PC-3 (cell line): ENCODE measurements around the gene OR10G3. TPM values are rescaled to one million over a fixed set of nuclear protein-coding genes. Genes with fewer than 3 reads are reported as not detected.

Source experiments
- ATAC-seq: fragments of 200-7000 bp; cut with Tn5 transposase; 2 replicates; pipeline ENCODE4 v1.9.1; 2020; ENCODE audit warnings: mild to moderate bottlenecking, moderate library complexity
- BruUV-seq: library from RNA; stranded (reverse); fragments of 400-500 nt; replicated peaks from 2 replicates; lab custom pipeline; 2021; lab: Mats Ljungman, UMichigan
- CTCF ChIA-PET: fragments of 300-600 bp; sonication (Branson Sonifier 250); formaldehyde crosslinking; loops from one replicate; lab custom pipeline; 2022; ENCODE audit warnings: antibody characterized with exemption; lab: Charles Lee
- POLR2A ChIA-PET: fragments of 300-600 bp; sonication (Branson Sonifier 250); formaldehyde crosslinking; loops from one replicate; lab custom pipeline; 2022; ENCODE audit warnings: antibody characterized with exemption; ENCODE audit not compliant: unreplicated experiment; lab: Charles Lee
- DNase-seq: peaks from one replicate; pipeline ENCODE4 v3.0.0-alpha.2; 2015
- H2AFZ ChIP-seq: fragments of 300-600 bp; sonication (generic); 2 replicates; pipeline ENCODE4 v1.6.0; 2016; ENCODE audit warnings: antibody characterized with exemption, low read length
- H3F3A ChIP-seq: fragments of 300-600 bp; sonication (generic); one replicate; pipeline ENCODE4 v1.6.0; 2017; ENCODE audit warnings: antibody characterized with exemption, low read length, control low read depth, mild to moderate bottlenecking; ENCODE audit not compliant: unreplicated experiment
- H3K27ac ChIP-seq: fragments of 300-600 bp; sonication (generic); 2 replicates; pipeline ENCODE4 v1.5.1; 2016; ENCODE audit warnings: mild to moderate bottlenecking, low read length
- H3K27me3 ChIP-seq: fragments of 300-600 bp; sonication (generic); 2 replicates; pipeline ENCODE4 v1.6.1; 2016; ENCODE audit warnings: low read length, mixed read lengths
- H3K36me3 ChIP-seq: fragments of 300-600 bp; sonication (generic); 2 replicates; pipeline ENCODE4 v1.6.1; 2016; ENCODE audit warnings: low read depth, mixed run types, low read length, mixed read lengths
- H3K4me1 ChIP-seq: fragments of 300-600 bp; sonication (generic); 2 replicates; pipeline ENCODE4 v1.5.1; 2016; ENCODE audit warnings: low read length; ENCODE audit not compliant: insufficient read depth
- H3K4me2 ChIP-seq: fragments of 300-600 bp; sonication (generic); 2 replicates; pipeline ENCODE4 v1.6.0; 2016; ENCODE audit warnings: low read length
- H3K4me3 ChIP-seq: fragments of 300-600 bp; sonication (generic); 2 replicates; pipeline ENCODE4 v1.5.1; 2016; ENCODE audit warnings: mild to moderate bottlenecking, low read length, mixed read lengths
- H3K79me2 ChIP-seq: fragments of 300-600 bp; sonication (generic); 2 replicates; pipeline ENCODE4 v1.6.1; 2017; ENCODE audit warnings: low read length, mixed read lengths
- H3K9ac ChIP-seq: fragments of 300-600 bp; sonication (generic); 2 replicates; pipeline ENCODE4 v1.6.0; 2016; ENCODE audit warnings: mild to moderate bottlenecking, low read length
- H3K9me2 ChIP-seq: fragments of 300-600 bp; sonication (generic); replicated peaks from 2 replicates; pipeline ENCODE4 v1.6.1; 2016; ENCODE audit warnings: mixed run types, low read length, mixed read lengths
- H3K9me3 ChIP-seq: fragments of 300-600 bp; sonication (generic); 2 replicates; pipeline ENCODE4 v1.6.1; 2016; ENCODE audit warnings: low read length, mixed read lengths
- H4K20me1 ChIP-seq: fragments of 300-600 bp; sonication (generic); 2 replicates; pipeline ENCODE4 v1.6.1; 2016; ENCODE audit warnings: low read length, mixed read lengths
- EZH2 ChIP-seq: fragments of 300-600 bp; sonication (generic); IDR thresholded peaks from one replicate; pipeline ENCODE4 v1.6.1; 2017; ENCODE audit warnings: antibody characterized with exemption, mild to moderate bottlenecking, low read length; ENCODE audit not compliant: unreplicated experiment
- EZH2phosphoT487 ChIP-seq: fragments of 300-600 bp; sonication (generic); IDR thresholded peaks from 2 replicates; pipeline ENCODE4 v1.6.1; 2018; ENCODE audit warnings: mild to moderate bottlenecking, antibody characterized with exemption, low read length, borderline replicate concordance
- intact Hi-C: fragments of 100-400 bp; cut with micrococcal nuclease; formaldehyde crosslinking; loops from 2 replicates; pipeline ENCODE4 v1.9.0; 2023
- total RNA-seq: library from RNA; depleted of rRNA; stranded (reverse); fragments of >200 nt; gene quantifications from 2 replicates; pipeline ENCODE4 v1.2.3, GENCODE V29; 2014
- TF ChIP-seq, protein P1 (sequence below): fragments of 300-600 bp; sonication (generic); conservative IDR thresholded peaks from 2 replicates; pipeline ENCODE4 v1.5.1; 2017; ENCODE audit warnings: antibody characterized with exemption, low read depth, mild to moderate bottlenecking, low read length

The OR10G3 gene
- total RNA-seq, 1 experiment from 2014 or later: not detected

DNA sequence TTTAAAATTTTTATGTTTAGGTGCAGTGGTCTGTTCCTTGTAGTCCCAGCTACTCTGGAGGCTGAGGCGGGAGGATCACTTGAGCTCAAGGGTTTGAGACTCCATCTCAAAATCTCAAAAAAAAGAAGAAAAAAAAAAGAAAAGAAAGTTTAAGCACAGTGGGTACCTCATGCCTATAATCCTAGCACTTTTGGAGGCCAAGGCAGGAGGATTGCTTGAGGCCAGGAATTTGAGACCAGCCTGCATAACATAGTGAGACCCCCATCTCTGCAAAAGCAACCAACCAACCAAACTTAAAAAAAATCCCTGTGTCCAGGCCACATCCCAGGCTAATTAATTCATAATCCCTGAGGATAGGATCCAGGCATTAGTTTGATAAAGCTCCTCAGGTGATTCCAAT lies 50.4 kb downstream of the OR10G3 start:
- no peak overlapping the region for H3K4me2 ChIP-seq
- intact Hi-C loops: no loop called here
- peaks cover 12% of the 10 kb centered on the region for H3K27me3 ChIP-seq
- peaks cover 20% of the 10 kb centered on the region for H3K4me1 ChIP-seq
- no peak for ATAC-seq
- TF ChIP-seq EZH2phosphoT487: no peak
- no peak for TF ChIP-seq EZH2
- TF ChIP-seq, protein P1, sequence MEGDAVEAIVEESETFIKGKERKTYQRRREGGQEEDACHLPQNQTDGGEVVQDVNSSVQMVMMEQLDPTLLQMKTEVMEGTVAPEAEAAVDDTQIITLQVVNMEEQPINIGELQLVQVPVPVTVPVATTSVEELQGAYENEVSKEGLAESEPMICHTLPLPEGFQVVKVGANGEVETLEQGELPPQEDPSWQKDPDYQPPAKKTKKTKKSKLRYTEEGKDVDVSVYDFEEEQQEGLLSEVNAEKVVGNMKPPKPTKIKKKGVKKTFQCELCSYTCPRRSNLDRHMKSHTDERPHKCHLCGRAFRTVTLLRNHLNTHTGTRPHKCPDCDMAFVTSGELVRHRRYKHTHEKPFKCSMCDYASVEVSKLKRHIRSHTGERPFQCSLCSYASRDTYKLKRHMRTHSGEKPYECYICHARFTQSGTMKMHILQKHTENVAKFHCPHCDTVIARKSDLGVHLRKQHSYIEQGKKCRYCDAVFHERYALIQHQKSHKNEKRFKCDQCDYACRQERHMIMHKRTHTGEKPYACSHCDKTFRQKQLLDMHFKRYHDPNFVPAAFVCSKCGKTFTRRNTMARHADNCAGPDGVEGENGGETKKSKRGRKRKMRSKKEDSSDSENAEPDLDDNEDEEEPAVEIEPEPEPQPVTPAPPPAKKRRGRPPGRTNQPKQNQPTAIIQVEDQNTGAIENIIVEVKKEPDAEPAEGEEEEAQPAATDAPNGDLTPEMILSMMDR: no peak
- no peak for DNase-seq
- H4K20me1 ChIP-seq: no peaks in the 10 kb centered on the region
- ChIA-PET POLR2A (no interaction called here), CTCF (no interaction called here)
- no peaks in the 10 kb centered on the region for H3K9me2 ChIP-seq
- no peak overlapping the region for H3K4me3 ChIP-seq
- no peaks in the 10 kb centered on the region for H3F3A ChIP-seq
- H3K27ac ChIP-seq: no peak overlapping the region
- no peaks in the 10 kb centered on the region for H3K9me3 ChIP-seq
- no peak overlapping the region for H2AFZ ChIP-seq
- no peaks in the 10 kb centered on the region for H3K79me2 ChIP-seq
- no peaks in the 10 kb centered on the region for H3K36me3 ChIP-seq
- no TSS peak for BruUV-seq
- H3K9ac ChIP-seq: no peak overlapping the region

DNA sequence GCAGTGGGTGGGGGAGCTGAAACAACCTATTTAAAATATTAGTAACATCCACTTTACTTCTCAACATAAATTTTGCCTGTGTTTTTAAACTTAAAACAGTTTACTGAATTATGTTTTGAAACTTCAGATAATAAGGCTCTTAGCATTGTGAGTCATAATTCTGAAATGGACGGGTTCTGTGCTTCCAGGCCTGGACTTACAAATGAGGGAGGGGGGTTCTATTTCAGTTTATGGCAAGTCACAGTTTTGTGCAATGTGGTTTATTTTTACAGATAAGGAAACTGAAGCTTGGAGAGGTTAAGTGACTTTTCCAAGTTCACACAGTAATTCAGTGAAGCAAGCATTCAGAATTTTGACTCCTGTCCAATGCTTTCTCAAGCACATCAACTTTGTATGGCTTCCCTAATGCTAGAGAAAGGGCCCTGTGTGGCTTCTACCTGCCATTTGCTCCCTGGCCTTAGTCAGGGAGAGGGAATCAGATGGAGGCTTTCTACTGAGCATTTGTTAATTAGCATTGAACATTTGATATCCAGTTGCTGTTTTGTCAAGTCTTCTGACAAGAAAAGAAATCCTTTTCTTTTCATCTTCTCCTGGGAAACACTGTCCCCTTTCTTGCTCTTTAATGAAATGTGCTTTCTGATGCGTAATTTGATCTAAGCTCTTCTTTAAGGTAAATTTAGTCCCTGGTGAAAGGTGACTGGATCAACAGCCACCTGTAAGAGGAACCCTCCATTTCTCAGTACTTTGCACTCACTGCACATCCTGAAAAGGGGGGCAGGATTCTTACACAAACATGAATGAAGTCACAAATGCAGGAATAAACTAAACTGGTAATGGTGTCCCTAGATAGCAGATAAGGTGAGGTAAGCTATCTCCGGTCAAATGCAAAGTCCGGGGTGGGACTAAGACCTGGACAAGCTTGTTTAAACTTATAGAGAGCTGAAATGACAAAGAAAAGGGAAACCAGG lies 51.2 kb downstream of the OR10G3 start:
- TF ChIP-seq EZH2phosphoT487 (no peak), EZH2 (no peak)
- TF ChIP-seq, protein P1: no peak
- Histone ChIP-seq H3K9ac (no peak overlapping the region), H3K4me1 (peaks cover 20% of the 10 kb centered on the region), H3K27ac (peak overlapping the region; percentile 42), H3K4me2 (peak overlapping the region; percentile 50), H3K27me3 (peaks cover 5% of the 10 kb centered on the region), H3F3A (no peaks in the 10 kb centered on the region), H2AFZ (peak overlapping the region; percentile 51), H3K4me3 (no peak overlapping the region), H3K36me3 (no peaks in the 10 kb centered on the region), H3K9me3 (no peaks in the 10 kb centered on the region), H3K9me2 (no peaks in the 10 kb centered on the region), H4K20me1 (no peaks in the 10 kb centered on the region), H3K79me2 (no peaks in the 10 kb centered on the region)
- ATAC-seq (peak; percentile 7; the same call in 1 of the 2 replicates), DNase-seq (peak; percentile 35)
- intact Hi-C loops: no loop called here
- ChIA-PET CTCF (no interaction called here), POLR2A (no interaction called here)
- no TSS peak for BruUV-seq

- ChIA-PET CTCF (interaction anchor here (1.0 kb wide), 1 partner anchor 29 kb away, joined by 5 read pairs; no protein-coding TSS in a partner anchor), POLR2A (no interaction called here)
- H4K20me1 ChIP-seq: no peaks in the 10 kb centered on the region
- no peaks in the 10 kb centered on the region for H3K36me3 ChIP-seq
- no peaks in the 10 kb centered on the region for H3K9me2 ChIP-seq
- no TSS peak for BruUV-seq
- no peak overlapping the region for H3K4me3 ChIP-seq
- H3F3A ChIP-seq: no peaks in the 10 kb centered on the region
- no peaks in the 10 kb centered on the region for H3K79me2 ChIP-seq
- no peaks in the 10 kb centered on the region for H3K27me3 ChIP-seq
- intact Hi-C loops: no loop called here
- ATAC-seq (no peak), DNase-seq (no peak)
- H3K4me1 ChIP-seq: peaks cover 20% of the 10 kb centered on the region
- H3K9ac ChIP-seq: no peak overlapping the region
- no peak overlapping the region for H2AFZ ChIP-seq
- H3K9me3 ChIP-seq: no peaks in the 10 kb centered on the region
- no peak overlapping the region for H3K27ac ChIP-seq
- H3K4me2 ChIP-seq: no peak overlapping the region
- TF ChIP-seq, protein P1: no peak
- TF ChIP-seq EZH2phosphoT487: no peak
- no peak for TF ChIP-seq EZH2
These were observed 52.6 kb downstream of the OR10G3 start for GRCh38 chr14:21527318-21527679.
